Skeletal muscle tissue (tissue), 4 donors: ENCODE results near the gene SERPINA9. TPM values are rescaled to one million over a fixed set of nuclear protein-coding genes. Genes with fewer than 3 reads are reported as not detected.
"Not testable (repeated sequence)": the region's sequence is repeated elsewhere in the genome, so short reads cannot be mapped to it uniquely, and the experiment has no call there.

ENCODE experiments used
- H3K27ac ChIP-seq: one replicate; pipeline ENCODE4 v1.7.0; 2013; ENCODE audit warnings: mild to moderate bottlenecking, low read depth, low read length, inconsistent platforms
- H3K27me3 ChIP-seq, 3 donors: one replicate each; pipeline ENCODE4 v1.7.0; 2013; ENCODE audit warnings: low read length in 3 of 3; ENCODE audit not compliant: control insufficient read depth in 3 of 3, insufficient read depth in 3 of 3
- H3K36me3 ChIP-seq, 3 donors: one replicate each; pipeline ENCODE4 v1.7.0; 2013; ENCODE audit warnings: low read length in 3 of 3; ENCODE audit not compliant: control insufficient read depth in 3 of 3, insufficient read depth in 3 of 3
- H3K4me1 ChIP-seq, 3 donors: one replicate each; pipeline ENCODE4 v1.7.0; 2013; ENCODE audit warnings: low read length in 3 of 3, mild to moderate bottlenecking in 3 of 3; ENCODE audit not compliant: control insufficient read depth in 3 of 3, insufficient read depth in 3 of 3
- H3K4me3 ChIP-seq, 3 donors: one replicate each; pipeline ENCODE4 v1.7.0; 2013; ENCODE audit warnings: low read length in 3 of 3
- H3K9ac ChIP-seq, 3 donors: one replicate each; pipeline ENCODE4 v1.7.0; 2013; ENCODE audit warnings: low read length in 3 of 3, mild to moderate bottlenecking in 3 of 3, moderate library complexity in 2 of 3, low read depth in 1 of 3
- H3K9me3 ChIP-seq, 3 donors: one replicate each; pipeline ENCODE4 v1.7.0; 2013; ENCODE audit warnings: low read length in 3 of 3; ENCODE audit not compliant: control insufficient read depth in 3 of 3
- total RNA-seq: library from RNA; depleted of rRNA; stranded (reverse); fragments of >200 nt; gene quantifications from one replicate; pipeline ENCODE4 v1.2.3, GENCODE V29; 2014
- donor health status: Osteomylitis.

Gene SERPINA9
- total RNA-seq, 1 donor from 2014 or later = not detected

GRCh38 chr14:94510481-94510880 is 34.5 kb upstream of the SERPINA9 start:
- not testable (repeated sequence) for H3K4me1 ChIP-seq, H3K9me3 ChIP-seq, H3K9ac ChIP-seq, H3K27ac ChIP-seq, H3K4me3 ChIP-seq, H3K36me3 ChIP-seq
- peaks cover 0 to 18% (median 5%) of the 10 kb centered on the region in 3 donors for H3K27me3 ChIP-seq

- no peak within 1 kb of the TSS for H3K9ac ChIP-seq
- no peak within 1 kb of the TSS for H3K27ac ChIP-seq
- no peaks in the 10 kb centered on the region for H3K4me1 ChIP-seq
- H3K27me3 ChIP-seq = peaks cover 0 to 12% (median 4%) of the 10 kb centered on the region in 3 donors
- no peaks in the 10 kb centered on the region for H3K36me3 ChIP-seq
- no peaks in the 10 kb centered on the region for H3K9me3 ChIP-seq
- H3K4me3 ChIP-seq = no peak within 1 kb of the TSS
Observed at GRCh38 chr14:94509356-94509755, 33.4 kb upstream of the SERPINA9 start, which contains the start of gene SERPINA12. Gene SERPINA12, minus strand, starts transcription at chr14:94509469. Its CDS starts 11,072 bp downstream, at chr14:94498397.

GRCh38 chr14:94505641-94506040 is 29.6 kb upstream of the SERPINA9 start:
- Histone ChIP-seq H3K9ac (no peak overlapping the region), H3K9me3 (no peaks in the 10 kb centered on the region), H3K4me1 (no peaks in the 10 kb centered on the region), H3K4me3 (no peak overlapping the region), H3K27ac (no peak overlapping the region), H3K27me3 (peaks cover 0 to 20% (median 4%) of the 10 kb centered on the region in 3 donors), H3K36me3 (no peaks in the 10 kb centered on the region)

GRCh38 chr14:94505206-94505605 is 29.2 kb upstream of the SERPINA9 start:
- Histone ChIP-seq H3K4me1 (no peaks in the 10 kb centered on the region), H3K36me3 (no peaks in the 10 kb centered on the region), H3K27ac (no peak overlapping the region), H3K27me3 (peaks cover 0 to 20% (median 4%) of the 10 kb centered on the region in 3 donors), H3K9ac (no peak overlapping the region), H3K9me3 (no peaks in the 10 kb centered on the region), H3K4me3 (no peak overlapping the region)

- Histone ChIP-seq H3K4me1 (no peaks in the 10 kb centered on the region), H3K27ac (no peak overlapping the region), H3K27me3 (peaks cover 0 to 14% (median 4%) of the 10 kb centered on the region in 3 donors), H3K9me3 (no peaks in the 10 kb centered on the region), H3K4me3 (no peak overlapping the region), H3K9ac (no peak overlapping the region), H3K36me3 (no peaks in the 10 kb centered on the region)
Observed at GRCh38 chr14:94501588-94502516, 25.9 kb upstream of the SERPINA9 start.

- no peak overlapping the region for H3K27ac ChIP-seq
- no peaks in the 10 kb centered on the region for H3K36me3 ChIP-seq
- H3K27me3 ChIP-seq = peaks cover 0 to 8% (median 3%) of the 10 kb centered on the region in 3 donors
- H3K9me3 ChIP-seq = no peaks in the 10 kb centered on the region
- no peaks in the 10 kb centered on the region for H3K4me1 ChIP-seq
- H3K9ac ChIP-seq = no peak overlapping the region
- H3K4me3 ChIP-seq = no peak overlapping the region
Observed at GRCh38 chr14:94500264-94500663, 24.3 kb upstream of the SERPINA9 start.

GRCh38 chr14:94499673-94500072 is 23.7 kb upstream of the SERPINA9 start:
- Histone ChIP-seq H3K4me3 (no peak overlapping the region), H3K27me3 (peaks cover 0 to 8% (median 0%) of the 10 kb centered on the region in 3 donors), H3K36me3 (no peaks in the 10 kb centered on the region), H3K9ac (no peak overlapping the region), H3K27ac (no peak overlapping the region), H3K4me1 (no peaks in the 10 kb centered on the region), H3K9me3 (no peaks in the 10 kb centered on the region)

- peaks cover 0 to 7% (median 3%) of the 10 kb centered on the region in 3 donors for H3K27me3 ChIP-seq
- no peaks in the 10 kb centered on the region for H3K9me3 ChIP-seq
- H3K9ac ChIP-seq = no peak overlapping the region
- H3K4me1 ChIP-seq = no peaks in the 10 kb centered on the region
- no peak overlapping the region for H3K27ac ChIP-seq
- H3K36me3 ChIP-seq = no peaks in the 10 kb centered on the region
- no peak overlapping the region for H3K4me3 ChIP-seq
Observed at GRCh38 chr14:94498215-94498614, 22.2 kb upstream of the SERPINA9 start.

GRCh38 chr14:94494085-94494484 is 18.1 kb upstream of the SERPINA9 start:
- H3K4me1 ChIP-seq = no peaks in the 10 kb centered on the region
- H3K9me3 ChIP-seq = no peaks in the 10 kb centered on the region
- no peaks in the 10 kb centered on the region for H3K36me3 ChIP-seq
- H3K27me3 ChIP-seq = peaks cover 0 to 24% (median 10%) of the 10 kb centered on the region in 3 donors
- no peak overlapping the region for H3K9ac ChIP-seq
- H3K27ac ChIP-seq = no peak overlapping the region
- H3K4me3 ChIP-seq = no peak overlapping the region

- H3K27me3 ChIP-seq = peaks cover 9 to 35% (median 22%) of the 10 kb centered on the region in 3 donors
- peaks cover 0 to 3% (median 1%) of the 10 kb centered on the region in 3 donors for H3K4me1 ChIP-seq
- H3K27ac ChIP-seq = no peak overlapping the region
- H3K36me3 ChIP-seq = no peaks in the 10 kb centered on the region
- H3K9me3 ChIP-seq = no peaks in the 10 kb centered on the region
- no peak overlapping the region for H3K9ac ChIP-seq
- H3K4me3 ChIP-seq = no peak overlapping the region
Observed at GRCh38 chr14:94491511-94491910, 15.5 kb upstream of the SERPINA9 start.
